Renal cortex interstitium (tissue), 11 donors: ENCODE data around the gene THAP7. TPM values are rescaled to one million over a fixed set of nuclear protein-coding genes. Genes with fewer than 3 reads are reported as not detected.

Experiments
- DNase-seq, 11 donors: peaks; one replicate each; pipeline ENCODE4 v3.0.0-alpha.2; 2013; ENCODE audit warnings: low read depth in 9 of 11, low spot score in 4 of 11; ENCODE audit errors: extremely low read depth in 1 of 11
- polyA plus RNA-seq, 3 donors: library from polyadenylated mRNA; unstranded; fragments of 120-200 nt; gene quantifications; one replicate each; pipeline ENCODE4 v1.2.1, GENCODE V29; 2013; ENCODE audit not compliant: insufficient read length in 3 of 3

The THAP7 gene
- polyA plus RNA-seq, 3 donors = 15.1 to 23.6 (median 18.1) TPM

DNA sequence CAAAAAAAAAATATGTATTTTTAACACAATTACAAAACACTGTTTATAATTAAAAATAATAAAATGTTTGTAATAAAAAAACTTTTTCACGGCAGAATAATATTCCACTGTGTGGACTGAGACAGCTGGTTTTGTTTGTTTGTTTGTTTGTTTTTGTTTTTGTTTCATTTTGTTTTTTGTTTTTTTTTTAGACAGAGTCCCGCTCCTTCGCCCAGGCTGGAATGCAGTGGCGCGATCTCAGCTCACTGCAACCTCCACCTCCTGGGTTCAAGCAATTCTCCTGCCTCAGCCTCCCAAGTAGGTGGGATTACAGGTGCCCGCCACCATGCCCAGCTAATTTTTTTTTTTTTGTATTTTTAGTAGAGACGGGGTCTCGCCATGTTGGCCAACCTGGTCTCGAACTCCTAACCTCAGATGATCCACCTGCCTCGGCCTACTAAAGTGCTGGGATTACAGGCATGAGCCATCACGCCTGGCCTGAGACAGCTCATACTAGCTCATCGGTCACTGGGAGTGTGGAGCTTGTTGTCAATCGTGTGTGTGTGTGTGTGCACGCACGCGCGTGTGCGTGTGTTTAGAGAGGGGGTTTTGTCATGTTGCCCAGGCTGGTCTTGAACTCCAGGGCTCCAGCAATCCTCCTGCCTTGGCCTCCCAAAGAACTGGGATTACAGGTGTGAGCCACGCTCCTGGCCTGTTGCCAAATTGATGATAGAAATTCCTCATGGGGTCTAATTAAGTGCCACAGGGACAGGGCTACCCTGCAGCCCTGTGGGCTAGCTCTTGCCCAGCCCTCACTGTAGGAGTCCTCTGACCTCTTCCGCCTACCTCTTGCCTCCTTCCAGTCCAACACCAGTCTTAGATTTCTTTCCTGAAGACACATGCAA lies 42.1 kb downstream of the THAP7 start:
- DNase-seq = no peak

DNA sequence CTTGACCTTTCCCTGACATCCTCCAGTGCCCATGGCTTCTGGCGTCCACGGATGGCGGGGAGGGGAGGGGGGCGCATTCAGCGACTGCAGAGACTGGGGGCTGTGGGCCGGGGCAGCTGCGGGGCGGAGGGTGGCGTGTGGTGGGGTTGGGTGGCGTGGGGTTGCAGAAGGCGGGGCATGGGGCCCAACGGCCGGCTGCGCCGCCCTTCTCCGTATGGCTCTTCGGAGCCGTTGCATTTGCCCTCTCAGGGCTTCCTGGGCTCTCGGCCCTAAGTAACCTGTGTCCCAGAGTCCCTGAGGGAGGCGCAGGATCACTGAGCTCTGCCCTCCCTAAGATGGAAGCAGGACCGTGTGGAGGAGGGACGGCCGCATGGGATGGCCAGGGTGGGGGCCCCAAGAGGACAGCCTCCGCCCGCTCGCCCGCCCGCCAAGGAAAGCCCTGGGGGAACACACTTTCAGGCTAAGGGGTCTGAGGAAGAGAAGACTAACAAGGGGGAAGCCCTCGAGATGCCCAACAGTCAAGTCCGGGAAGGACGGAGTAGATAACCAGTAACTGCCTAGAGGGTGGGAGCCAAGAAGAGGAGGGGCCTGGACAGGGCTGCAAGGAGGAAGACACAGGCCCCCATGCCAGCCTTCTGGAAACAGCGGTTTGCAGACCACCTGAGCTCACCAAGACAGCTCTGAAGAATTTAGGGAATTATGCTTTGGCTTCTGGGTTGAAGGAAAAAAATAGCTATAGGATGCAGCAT lies 44.1 kb downstream of the THAP7 start:
- DNase-seq = no peak

DNA sequence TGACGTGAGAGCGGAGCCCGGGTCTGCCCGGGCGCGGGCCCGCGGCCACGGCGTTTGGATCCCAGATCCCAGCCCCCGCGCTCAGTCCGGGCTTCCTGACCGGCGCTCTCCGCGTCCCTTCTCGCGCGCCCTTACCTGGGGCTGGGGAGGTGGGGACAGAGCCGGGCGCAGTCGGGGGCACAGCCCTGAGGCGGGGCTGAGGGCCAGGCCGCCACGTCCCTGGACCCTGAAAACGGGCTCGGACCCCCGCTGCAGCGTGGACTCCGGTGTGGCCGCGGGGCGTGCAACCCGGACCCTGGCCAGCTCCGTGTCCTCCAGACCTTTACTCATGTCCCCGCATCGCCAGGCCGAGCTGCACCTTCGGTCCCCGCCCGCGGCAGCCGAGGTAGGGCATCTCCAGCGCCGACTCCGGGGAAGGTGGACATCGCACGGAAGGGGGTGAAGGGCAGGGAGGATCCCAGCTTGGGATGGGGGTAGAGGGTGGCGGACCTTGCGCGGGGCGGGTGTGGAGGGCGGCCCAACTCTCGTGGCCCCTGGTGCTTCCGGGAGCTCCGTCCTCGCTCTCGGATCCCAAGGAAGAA lies 44.7 kb downstream of the THAP7 start:
- no peak for DNase-seq

DNA sequence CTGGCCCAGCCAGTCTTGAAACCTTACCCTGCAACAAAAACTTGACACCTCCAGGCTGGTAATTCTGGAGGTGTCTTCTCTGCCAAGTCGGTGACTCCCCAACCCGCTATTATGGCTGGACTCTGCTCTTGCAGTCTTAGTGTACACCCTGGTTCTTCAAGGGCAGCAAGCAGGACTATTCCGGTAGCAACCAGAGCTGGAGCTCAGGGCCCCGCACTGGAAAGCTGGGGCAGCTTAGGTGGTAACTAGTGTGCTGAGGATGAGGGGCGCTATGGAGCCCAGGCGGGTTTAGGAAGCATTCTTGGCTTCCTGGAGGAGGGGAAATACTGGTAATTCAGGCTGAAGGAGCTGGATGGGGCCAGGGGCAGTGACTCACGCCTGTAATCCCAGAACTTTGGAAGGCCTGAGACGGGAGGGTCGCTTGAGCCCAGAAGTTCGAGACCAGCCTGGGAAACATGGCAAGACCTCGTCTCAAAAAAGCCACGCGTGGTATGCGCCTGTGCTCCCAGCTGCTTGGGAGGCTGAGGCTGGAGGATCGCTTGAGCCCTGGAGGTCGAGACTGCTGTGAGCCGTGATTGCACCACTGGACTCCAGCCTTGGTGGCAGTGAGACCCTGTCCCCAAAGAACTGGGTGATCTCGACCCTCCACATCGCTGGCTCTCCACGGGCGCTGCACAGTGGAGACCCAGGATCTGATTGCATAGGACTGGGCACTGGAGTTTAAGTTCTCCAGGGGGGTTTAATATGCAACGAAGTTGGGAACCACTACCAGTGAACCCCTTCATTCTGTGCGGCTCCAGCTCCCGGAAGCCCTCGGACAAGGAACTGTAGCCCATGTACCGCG lies 45.4 kb downstream of the THAP7 start:
- DNase-seq = no peak

GRCh38 chr22:20955548-20955947 lies 46.4 kb downstream of the THAP7 start:
- DNase-seq = no peak

- DNase-seq = no peak
Measured at GRCh38 chr22:20953668-20954500, 48.0 kb downstream of the THAP7 start.

GRCh38 chr22:20953342-20953608 lies 48.6 kb downstream of the THAP7 start:
- no peak for DNase-seq

DNA sequence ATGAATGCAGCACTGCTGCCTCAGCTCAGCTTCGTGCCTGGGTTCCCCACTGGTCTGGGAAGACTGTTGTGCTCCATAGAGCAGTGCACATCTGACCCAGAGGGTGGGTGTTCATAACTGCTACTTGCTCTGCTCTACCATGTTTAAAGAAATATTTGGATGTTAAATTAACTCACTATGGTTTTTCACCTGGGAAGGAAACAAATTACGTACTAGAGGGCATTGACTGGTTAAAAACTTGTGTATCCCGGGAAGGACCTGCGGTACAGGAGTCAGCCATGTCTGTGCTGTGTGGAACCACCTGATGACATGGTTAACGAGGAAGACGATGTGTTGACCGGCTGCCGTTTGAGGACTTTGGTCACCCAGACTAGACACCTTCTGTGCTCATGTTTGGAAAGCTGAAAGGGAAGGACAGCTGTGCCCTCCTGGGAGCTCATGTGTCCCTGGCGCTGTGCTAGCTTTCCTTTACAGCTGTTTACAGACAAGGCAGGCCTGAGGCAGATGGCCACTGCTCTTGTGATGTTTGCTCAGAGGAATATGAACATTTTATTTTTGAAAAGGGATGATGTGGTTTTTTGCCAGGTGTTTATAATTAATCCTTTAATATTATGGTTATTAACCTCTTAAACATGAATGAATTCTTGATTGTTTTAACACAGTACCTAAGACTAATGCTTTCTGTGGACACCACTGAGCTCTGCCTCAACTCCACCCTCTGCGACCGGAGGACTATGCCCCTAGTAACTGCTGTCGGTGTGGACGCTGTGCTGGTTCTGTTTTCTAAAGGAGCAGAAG lies 49.2 kb downstream of the THAP7 start:
- DNase-seq = no peak

DNA sequence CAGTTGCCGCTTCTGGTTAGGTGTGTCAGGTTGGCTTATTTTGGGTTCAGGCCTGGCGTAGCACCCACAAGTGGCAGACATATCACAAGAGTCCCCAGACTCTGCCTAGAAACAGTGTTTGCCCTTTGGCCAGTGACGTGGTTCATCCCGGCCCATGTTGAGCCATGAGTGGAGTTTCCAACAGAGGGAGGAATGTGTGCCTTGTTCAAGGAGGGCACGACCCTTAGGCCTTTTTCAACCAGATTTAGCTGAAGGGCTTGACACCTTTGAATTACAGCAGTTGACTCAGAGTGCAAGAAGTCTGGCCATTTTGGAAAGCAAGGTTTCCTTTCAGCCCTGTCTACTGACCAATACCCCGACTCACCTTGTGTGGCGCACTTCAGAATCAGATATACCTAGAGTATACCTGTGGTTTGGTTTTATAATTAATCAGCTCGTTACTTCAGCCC lies 50.0 kb downstream of the THAP7 start:
- DNase-seq = no peak

DNA sequence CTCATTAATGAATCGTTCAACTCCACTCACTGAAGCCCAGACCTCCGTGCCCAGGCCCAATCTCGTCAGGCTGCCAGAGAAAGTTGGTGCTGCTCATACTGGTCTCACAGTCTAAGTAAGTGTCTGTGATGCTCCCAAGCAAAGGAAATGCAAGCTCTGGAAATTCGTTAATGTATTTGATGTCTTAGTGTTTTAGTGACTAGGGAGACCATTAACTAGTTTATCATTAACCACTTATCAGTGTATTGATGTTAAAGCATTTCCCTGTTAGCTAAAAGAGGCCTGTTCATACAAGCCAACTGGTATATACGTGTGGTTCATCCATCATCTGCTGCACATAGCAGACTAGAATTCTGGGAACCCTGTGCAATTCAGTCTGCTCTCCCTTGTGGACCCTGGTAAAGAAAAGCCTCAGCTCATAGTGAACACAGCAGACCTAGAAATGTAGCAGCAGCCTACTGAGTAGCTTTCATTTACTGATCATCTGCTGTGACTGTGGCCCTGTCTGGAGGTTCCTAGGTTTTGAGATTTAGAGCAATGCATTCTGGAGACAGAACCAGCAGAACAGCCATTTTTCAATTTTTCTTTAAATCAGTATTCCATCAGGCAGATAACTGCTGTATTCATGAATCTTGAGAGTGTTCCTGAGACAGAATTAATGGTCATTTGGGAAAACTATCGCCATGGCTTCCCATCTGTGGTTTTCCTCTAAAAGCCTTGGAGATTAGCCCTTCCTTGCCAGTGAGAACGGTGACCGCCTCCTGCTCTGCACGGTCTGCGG lies 50.6 kb downstream of the THAP7 start:
- no peak for DNase-seq

DNA sequence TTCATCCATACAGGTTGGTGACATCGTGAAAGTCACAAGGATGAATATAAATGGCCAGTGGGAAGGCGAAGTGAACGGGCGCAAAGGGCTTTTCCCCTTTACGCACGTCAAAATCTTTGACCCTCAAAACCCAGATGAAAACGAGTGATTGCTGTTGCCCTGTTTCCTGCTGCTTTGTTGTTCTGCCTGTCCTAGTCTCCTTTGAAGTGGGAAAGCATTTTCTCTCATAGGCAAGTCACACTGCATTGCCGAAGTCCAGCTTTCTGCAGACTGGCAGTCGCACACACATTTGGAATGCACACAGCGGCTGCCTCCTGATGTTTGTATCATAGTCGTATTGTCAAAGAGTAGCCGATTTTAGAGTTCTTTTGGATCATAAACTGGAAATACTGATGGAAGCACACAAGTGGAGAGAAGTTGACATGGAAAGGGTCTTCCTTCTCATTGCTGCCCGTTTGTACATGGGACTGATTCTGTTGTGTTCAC lies 52.2 kb downstream of the THAP7 start:
- no peak for DNase-seq

Other genes with a start within 250 kb of the THAP7 start
- gene SERPIND1, start 228.0 kb downstream of the THAP7 start, polyA plus RNA-seq = 1 to 10 TPM; 2.3 to 4.5 (median 3.4) TPM
- 10 to 100 TPM; 60.1 to 86.0 (median 75.5) TPM for gene PI4KA, start 143.3 kb downstream of the THAP7 start, polyA plus RNA-seq
- 10 to 100 TPM; 26.7 to 35.0 (median 31.0) TPM for gene SNAP29, start 143.1 kb downstream of the THAP7 start, polyA plus RNA-seq
- 10 to 100 TPM; 59.1 to 65.5 (median 64.7) TPM for gene CRKL, start 84.7 kb downstream of the THAP7 start, polyA plus RNA-seq
- 1 to 10 TPM in 1 of 3 donors, under 1 TPM in 2; 0.47 to 1.5 (median 0.96) TPM for gene AIFM3, start 34.9 kb downstream of the THAP7 start, polyA plus RNA-seq
- 10 to 100 TPM; 44.4 to 64.1 (median 50.3) TPM for gene LZTR1, start 19.8 kb downstream of the THAP7 start, polyA plus RNA-seq
- 1 to 10 TPM in 2 of 3 donors, under 1 TPM in 1; 0.78 to 2.7 (median 1.1) TPM for gene P2RX6, start 13.0 kb upstream of the THAP7 start, polyA plus RNA-seq
- gene SLC7A4, start 30.4 kb upstream of the THAP7 start, polyA plus RNA-seq = 1 to 10 TPM in 2 of 3 donors, under 1 TPM in 1; 0.91 to 1.5 (median 1.4) TPM
- gene LRRC74B, start 43.8 kb upstream of the THAP7 start, polyA plus RNA-seq = under 1 TPM; 0.11 to 0.35 (median 0.19) TPM